Measurements from ENCODE around the gene C1S.

Gene C1S

GRCh38 chr12:7096006-7096932 lies 35.8 kb downstream of the C1S start:
- TF ChIP-seq SPI1 (IDR thresholded peaks at IDR 0.05; ENCODE audit: low read depth, low read length) (no peak), TAF1 (IDR thresholded peaks at IDR 0.05; ENCODE audit: low read depth, low read length) (no peak), POLR2A (IDR thresholded peaks at IDR 0.05; ENCODE audit: low read depth, low read length) (no peak), POLR2AphosphoS5 (IDR thresholded peaks at IDR 0.05; ENCODE audit: low read depth, low read length) (no peak), POU2F2 (IDR thresholded peaks at IDR 0.05; ENCODE audit: low read depth, low read length) (no peak), PAX5 (IDR thresholded peaks at IDR 0.05; ENCODE audit: insufficient read depth, low read length, severe bottlenecking) (no peak)
- FAIRE-seq (no peak), DNase-seq (ENCODE audit: insufficient read length, low spot score) (no peak)

DNA sequence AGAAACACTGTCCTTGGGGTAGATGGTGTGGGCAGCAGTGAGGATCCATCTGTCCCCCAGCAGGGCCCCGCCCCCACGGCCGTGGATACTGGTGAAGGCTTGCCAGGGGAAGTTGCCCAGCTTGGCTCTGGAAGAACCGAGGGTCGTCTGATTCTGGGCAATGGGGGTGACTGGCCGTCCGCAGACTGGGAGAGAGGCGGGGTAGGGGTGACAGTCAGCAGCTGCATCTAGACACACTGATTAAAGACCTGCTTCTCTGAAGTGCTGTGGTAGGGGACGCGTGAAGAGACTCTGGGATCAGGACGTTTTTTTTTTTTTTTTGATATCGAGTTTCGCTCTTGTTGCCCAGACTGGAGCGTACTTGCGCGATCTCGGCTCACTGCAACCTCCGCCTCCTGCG lies 36.5 kb downstream of the C1S start:
- TF ChIP-seq POU2F2 (IDR thresholded peaks at IDR 0.05; ENCODE audit: low read depth, low read length) (no peak), PAX5 (IDR thresholded peaks at IDR 0.05; ENCODE audit: insufficient read depth, low read length, severe bottlenecking) (no peak), POLR2A (IDR thresholded peaks at IDR 0.05; ENCODE audit: low read depth, low read length) (no peak), TAF1 (IDR thresholded peaks at IDR 0.05; ENCODE audit: low read depth, low read length) (no peak), SPI1 (IDR thresholded peaks at IDR 0.05; ENCODE audit: low read depth, low read length) (no peak), POLR2AphosphoS5 (IDR thresholded peaks at IDR 0.05; ENCODE audit: low read depth, low read length) (no peak)
- DNase-seq (ENCODE audit: insufficient read length, low spot score) (no peak), FAIRE-seq (no peak)

DNA sequence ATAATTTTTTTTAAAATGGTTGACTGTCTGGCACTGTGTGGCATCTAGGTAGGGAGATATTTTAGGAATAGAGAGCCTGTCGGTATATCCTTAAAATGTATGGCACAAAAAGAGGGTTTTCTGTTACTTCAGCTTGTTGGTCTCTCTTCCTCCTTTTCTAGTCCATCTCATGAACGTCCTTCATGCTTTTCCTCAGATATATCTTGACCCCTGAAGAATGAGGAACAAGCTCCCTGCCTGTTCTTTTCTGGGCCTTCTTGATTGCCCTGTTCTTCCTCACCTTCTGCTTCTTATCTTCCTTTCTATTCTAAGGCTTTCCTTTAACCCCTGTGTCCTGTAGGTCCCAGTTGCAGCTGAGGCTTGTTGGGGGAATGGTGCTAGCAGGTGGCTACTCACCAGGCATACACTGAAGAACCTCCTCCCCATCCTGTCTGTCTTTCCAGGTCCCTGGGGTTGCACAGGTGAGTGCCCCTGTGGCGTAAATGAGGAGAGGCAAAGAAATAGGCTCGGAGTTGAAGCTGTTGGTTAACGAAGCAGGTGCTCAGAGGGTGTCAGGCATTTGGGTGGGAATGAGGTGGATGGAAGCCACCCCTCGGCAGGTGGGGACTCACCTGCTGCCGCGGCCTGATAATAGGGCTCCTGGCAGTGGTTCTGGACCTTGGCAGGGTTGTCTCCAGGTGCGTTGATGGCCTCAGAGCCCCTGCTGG lies 38.9 kb downstream of the C1S start:
- TF ChIP-seq POLR2A (IDR thresholded peaks at IDR 0.05; ENCODE audit: low read depth, low read length): no peak
- no peak for TF ChIP-seq SPI1 (IDR thresholded peaks at IDR 0.05; ENCODE audit: low read depth, low read length)
- no peak for TF ChIP-seq POU2F2 (IDR thresholded peaks at IDR 0.05; ENCODE audit: low read depth, low read length)
- no peak for TF ChIP-seq TAF1 (IDR thresholded peaks at IDR 0.05; ENCODE audit: low read depth, low read length)
- TF ChIP-seq PAX5 (IDR thresholded peaks at IDR 0.05; ENCODE audit: insufficient read depth, low read length, severe bottlenecking): no peak
- no peak for TF ChIP-seq POLR2AphosphoS5 (IDR thresholded peaks at IDR 0.05; ENCODE audit: low read depth, low read length)
- DNase-seq (ENCODE audit: insufficient read length, low spot score) (no peak), FAIRE-seq (no peak)

DNA sequence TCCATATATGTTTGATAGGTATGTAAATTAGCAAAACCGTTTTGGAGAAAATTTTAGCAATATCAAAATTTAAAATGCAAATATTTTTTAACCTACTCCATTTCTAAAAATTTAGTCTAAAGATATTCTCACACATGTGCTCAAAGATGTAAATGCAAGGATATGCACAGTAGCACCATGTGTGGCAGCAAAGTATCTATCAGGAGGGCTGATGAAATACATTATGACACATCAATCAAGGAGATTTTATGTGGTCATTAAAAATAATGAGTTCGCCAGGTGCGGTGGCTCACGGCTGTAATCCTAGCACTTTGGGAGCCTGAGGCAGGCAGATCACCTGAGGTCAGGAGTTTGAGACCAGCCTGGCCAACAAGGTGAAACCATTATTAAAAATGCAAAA lies 39.7 kb downstream of the C1S start:
- DNase-seq (ENCODE audit: insufficient read length, low spot score) (no peak), FAIRE-seq (no peak)
- TF ChIP-seq SPI1 (IDR thresholded peaks at IDR 0.05; ENCODE audit: low read depth, low read length): no peak
- TF ChIP-seq POLR2AphosphoS5 (IDR thresholded peaks at IDR 0.05; ENCODE audit: low read depth, low read length): no peak
- no peak for TF ChIP-seq TAF1 (IDR thresholded peaks at IDR 0.05; ENCODE audit: low read depth, low read length)
- TF ChIP-seq POU2F2 (IDR thresholded peaks at IDR 0.05; ENCODE audit: low read depth, low read length): no peak
- TF ChIP-seq PAX5 (IDR thresholded peaks at IDR 0.05; ENCODE audit: insufficient read depth, low read length, severe bottlenecking): no peak
- TF ChIP-seq POLR2A (IDR thresholded peaks at IDR 0.05; ENCODE audit: low read depth, low read length): no peak

- DNase-seq (ENCODE audit: insufficient read length, low spot score) (no peak), FAIRE-seq (no peak)
- TF ChIP-seq POLR2AphosphoS5 (IDR thresholded peaks at IDR 0.05; ENCODE audit: low read depth, low read length) (no peak), POLR2A (IDR thresholded peaks at IDR 0.05; ENCODE audit: low read depth, low read length) (no peak), PAX5 (IDR thresholded peaks at IDR 0.05; ENCODE audit: insufficient read depth, low read length, severe bottlenecking) (no peak), SPI1 (IDR thresholded peaks at IDR 0.05; ENCODE audit: low read depth, low read length) (no peak), TAF1 (IDR thresholded peaks at IDR 0.05; ENCODE audit: low read depth, low read length) (no peak)
These were observed 40.7 kb downstream of the C1S start for GRCh38 chr12:7101047-7101693.

GRCh38 chr12:7101694-7102131 lies 41.2 kb downstream of the C1S start:
- FAIRE-seq (no peak), DNase-seq (ENCODE audit: insufficient read length, low spot score) (no peak)
- TF ChIP-seq PAX5 (IDR thresholded peaks at IDR 0.05; ENCODE audit: insufficient read depth, low read length, severe bottlenecking) (no peak), POLR2AphosphoS5 (IDR thresholded peaks at IDR 0.05; ENCODE audit: low read depth, low read length) (no peak), SPI1 (IDR thresholded peaks at IDR 0.05; ENCODE audit: low read depth, low read length) (no peak), POLR2A (IDR thresholded peaks at IDR 0.05; ENCODE audit: low read depth, low read length) (no peak), TAF1 (IDR thresholded peaks at IDR 0.05; ENCODE audit: low read depth, low read length) (no peak), POU2F2 (IDR thresholded peaks at IDR 0.05; ENCODE audit: low read depth, low read length) (no peak)

GRCh38 chr12:7102582-7102981 lies 42.1 kb downstream of the C1S start:
- DNase-seq (ENCODE audit: insufficient read length, low spot score): no peak
- TF ChIP-seq POLR2A (IDR thresholded peaks at IDR 0.05; ENCODE audit: low read depth, low read length): no peak
- no peak for TF ChIP-seq PAX5 (IDR thresholded peaks at IDR 0.05; ENCODE audit: insufficient read depth, low read length, severe bottlenecking)
- no peak for TF ChIP-seq POLR2AphosphoS5 (IDR thresholded peaks at IDR 0.05; ENCODE audit: low read depth, low read length)
- no peak for TF ChIP-seq POU2F2 (IDR thresholded peaks at IDR 0.05; ENCODE audit: low read depth, low read length)
- TF ChIP-seq SPI1 (IDR thresholded peaks at IDR 0.05; ENCODE audit: low read depth, low read length): no peak
- no peak for TF ChIP-seq TAF1 (IDR thresholded peaks at IDR 0.05; ENCODE audit: low read depth, low read length)
- FAIRE-seq: no peak

DNA sequence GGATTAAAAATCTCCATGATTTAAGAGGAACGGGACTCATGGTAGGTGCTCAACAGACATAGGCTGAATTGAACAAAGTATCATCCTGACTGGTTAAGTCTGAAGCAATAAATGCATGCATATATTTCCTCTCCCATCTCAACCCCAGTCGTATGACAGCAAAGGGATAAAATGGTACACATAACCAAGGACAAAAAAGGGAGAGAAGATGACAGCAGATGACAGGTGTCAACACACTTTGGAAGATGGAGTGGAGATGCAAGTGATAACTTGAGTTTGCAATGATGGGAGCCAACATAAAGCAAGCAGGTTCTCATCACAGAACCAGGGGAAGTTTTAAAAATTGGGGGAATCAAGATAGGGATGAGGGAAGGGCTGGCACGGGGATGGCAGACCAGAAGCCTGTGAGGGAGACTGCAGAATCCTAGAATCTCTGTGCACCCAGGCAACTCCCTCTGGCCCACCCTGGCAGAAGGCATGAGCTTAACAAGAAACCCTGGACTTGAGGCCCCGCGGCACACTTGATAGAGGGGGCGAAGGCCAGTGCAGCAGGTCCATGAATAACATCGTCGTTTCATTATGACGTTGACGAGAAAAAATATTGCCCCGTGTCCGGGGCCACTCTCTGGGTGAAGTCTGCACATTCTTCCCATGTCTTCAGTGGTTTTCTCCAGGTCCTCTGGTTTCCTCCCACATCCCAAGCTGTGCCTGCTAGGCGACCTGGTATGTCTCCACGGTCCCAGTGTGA lies 43.5 kb downstream of the C1S start:
- FAIRE-seq (no peak), DNase-seq (ENCODE audit: insufficient read length, low spot score) (no peak)
- no peak for TF ChIP-seq POU2F2 (IDR thresholded peaks at IDR 0.05; ENCODE audit: low read depth, low read length)
- TF ChIP-seq TAF1 (IDR thresholded peaks at IDR 0.05; ENCODE audit: low read depth, low read length): no peak
- TF ChIP-seq POLR2A (IDR thresholded peaks at IDR 0.05; ENCODE audit: low read depth, low read length): no peak
- no peak for TF ChIP-seq POLR2AphosphoS5 (IDR thresholded peaks at IDR 0.05; ENCODE audit: low read depth, low read length)
- no peak for TF ChIP-seq SPI1 (IDR thresholded peaks at IDR 0.05; ENCODE audit: low read depth, low read length)
- TF ChIP-seq PAX5 (IDR thresholded peaks at IDR 0.05; ENCODE audit: insufficient read depth, low read length, severe bottlenecking): no peak

Data from GM12891 (cell line).